ENCODE results near the gene PCID2. TPM values are rescaled to one million over a fixed set of nuclear protein-coding genes. Genes with fewer than 3 reads are reported as not detected.

Gene PCID2
- total and polyA plus RNA-seq, 2 experiments from 2014 or later: 79.6 to 107 TPM

- TF ChIP-seq, protein P1, sequence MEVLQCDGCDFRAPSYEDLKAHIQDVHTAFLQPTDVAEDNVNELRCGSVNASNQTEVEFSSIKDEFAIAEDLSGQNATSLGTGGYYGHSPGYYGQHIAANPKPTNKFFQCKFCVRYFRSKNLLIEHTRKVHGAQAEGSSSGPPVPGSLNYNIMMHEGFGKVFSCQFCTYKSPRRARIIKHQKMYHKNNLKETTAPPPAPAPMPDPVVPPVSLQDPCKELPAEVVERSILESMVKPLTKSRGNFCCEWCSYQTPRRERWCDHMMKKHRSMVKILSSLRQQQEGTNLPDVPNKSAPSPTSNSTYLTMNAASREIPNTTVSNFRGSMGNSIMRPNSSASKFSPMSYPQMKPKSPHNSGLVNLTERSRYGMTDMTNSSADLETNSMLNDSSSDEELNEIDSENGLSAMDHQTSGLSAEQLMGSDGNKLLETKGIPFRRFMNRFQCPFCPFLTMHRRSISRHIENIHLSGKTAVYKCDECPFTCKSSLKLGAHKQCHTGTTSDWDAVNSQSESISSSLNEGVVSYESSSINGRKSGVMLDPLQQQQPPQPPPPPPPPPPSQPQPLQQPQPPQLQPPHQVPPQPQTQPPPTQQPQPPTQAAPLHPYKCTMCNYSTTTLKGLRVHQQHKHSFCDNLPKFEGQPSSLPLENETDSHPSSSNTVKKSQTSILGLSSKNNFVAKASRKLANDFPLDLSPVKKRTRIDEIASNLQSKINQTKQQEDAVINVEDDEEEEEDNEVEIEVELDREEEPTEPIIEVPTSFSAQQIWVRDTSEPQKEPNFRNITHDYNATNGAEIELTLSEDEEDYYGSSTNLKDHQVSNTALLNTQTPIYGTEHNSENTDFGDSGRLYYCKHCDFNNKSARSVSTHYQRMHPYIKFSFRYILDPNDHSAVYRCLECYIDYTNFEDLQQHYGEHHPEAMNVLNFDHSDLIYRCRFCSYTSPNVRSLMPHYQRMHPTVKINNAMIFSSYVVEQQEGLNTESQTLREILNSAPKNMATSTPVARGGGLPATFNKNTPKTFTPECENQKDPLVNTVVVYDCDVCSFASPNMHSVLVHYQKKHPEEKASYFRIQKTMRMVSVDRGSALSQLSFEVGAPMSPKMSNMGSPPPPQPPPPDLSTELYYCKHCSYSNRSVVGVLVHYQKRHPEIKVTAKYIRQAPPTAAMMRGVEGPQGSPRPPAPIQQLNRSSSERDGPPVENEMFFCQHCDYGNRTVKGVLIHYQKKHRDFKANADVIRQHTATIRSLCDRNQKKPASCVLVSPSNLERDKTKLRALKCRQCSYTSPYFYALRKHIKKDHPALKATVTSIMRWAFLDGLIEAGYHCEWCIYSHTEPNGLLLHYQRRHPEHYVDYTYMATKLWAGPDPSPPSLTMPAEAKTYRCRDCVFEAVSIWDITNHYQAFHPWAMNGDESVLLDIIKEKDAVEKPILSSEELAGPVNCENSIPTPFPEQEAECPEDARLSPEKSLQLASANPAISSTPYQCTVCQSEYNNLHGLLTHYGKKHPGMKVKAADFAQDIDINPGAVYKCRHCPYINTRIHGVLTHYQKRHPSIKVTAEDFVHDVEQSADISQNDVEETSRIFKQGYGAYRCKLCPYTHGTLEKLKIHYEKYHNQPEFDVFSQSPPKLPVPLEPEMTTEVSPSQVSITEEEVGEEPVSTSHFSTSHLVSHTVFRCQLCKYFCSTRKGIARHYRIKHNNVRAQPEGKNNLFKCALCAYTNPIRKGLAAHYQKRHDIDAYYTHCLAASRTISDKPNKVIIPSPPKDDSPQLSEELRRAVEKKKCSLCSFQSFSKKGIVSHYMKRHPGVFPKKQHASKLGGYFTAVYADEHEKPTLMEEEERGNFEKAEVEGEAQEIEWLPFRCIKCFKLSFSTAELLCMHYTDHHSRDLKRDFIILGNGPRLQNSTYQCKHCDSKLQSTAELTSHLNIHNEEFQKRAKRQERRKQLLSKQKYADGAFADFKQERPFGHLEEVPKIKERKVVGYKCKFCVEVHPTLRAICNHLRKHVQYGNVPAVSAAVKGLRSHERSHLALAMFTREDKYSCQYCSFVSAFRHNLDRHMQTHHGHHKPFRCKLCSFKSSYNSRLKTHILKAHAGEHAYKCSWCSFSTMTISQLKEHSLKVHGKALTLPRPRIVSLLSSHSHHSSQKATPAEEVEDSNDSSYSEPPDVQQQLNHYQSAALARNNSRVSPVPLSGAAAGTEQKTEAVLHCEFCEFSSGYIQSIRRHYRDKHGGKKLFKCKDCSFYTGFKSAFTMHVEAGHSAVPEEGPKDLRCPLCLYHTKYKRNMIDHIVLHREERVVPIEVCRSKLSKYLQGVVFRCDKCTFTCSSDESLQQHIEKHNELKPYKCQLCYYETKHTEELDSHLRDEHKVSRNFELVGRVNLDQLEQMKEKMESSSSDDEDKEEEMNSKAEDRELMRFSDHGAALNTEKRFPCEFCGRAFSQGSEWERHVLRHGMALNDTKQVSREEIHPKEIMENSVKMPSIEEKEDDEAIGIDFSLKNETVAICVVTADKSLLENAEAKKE (CRISPR knock-in tag; IDR thresholded peaks at IDR 0.05): no peak
These were observed 31.5 kb upstream of the PCID2 start (continued) for GRCh38 chr13:113239986-113240385.

- Histone ChIP-seq H3K4me1 (ENCODE audit: insufficient read depth) (peaks cover 6% of the 10 kb centered on the region; the same call in 1 of the 2 replicates), H3K4me3 (no peak overlapping the region), H3K36me3 (ENCODE audit: insufficient read depth) (peaks cover 28% of the 10 kb centered on the region; the same call in 1 of the 2 replicates), H3K27me3 (ENCODE audit: insufficient read depth) (no peaks in the 10 kb centered on the region), H3K79me2 (replicated peaks; ENCODE audit: insufficient read depth) (no peaks in the 10 kb centered on the region), H4K20me1 (replicated peaks; ENCODE audit: insufficient read depth) (peaks cover 14% of the 10 kb centered on the region), H3F3A (replicated peaks; ENCODE audit: low read depth) (0 out of 2 replicates have a peak, but pooled peaks cover 2% of the 10 kb centered on the region), H3K4me2 (no peak overlapping the region), H3K9me2 (ENCODE audit: insufficient read depth) (no peaks in the 10 kb centered on the region), H2AFZ (no peak overlapping the region), H3K27ac (ENCODE audit: low read depth) (no peak overlapping the region)
- Mint-ChIP-seq H3K27ac (no peak overlapping the region), H3K27me3 (ENCODE audit: insufficient read depth, low read depth, poor library complexity) (no peaks in the 10 kb centered on the region), H3K4me1 (peaks cover 16% of the 10 kb centered on the region), H3K9me3 (no peaks in the 10 kb centered on the region), H3K36me3 (ENCODE audit: low read depth) (peaks cover 85% of the 10 kb centered on the region), H3K4me3 (no peak overlapping the region)
- TF ChIP-seq ZNF114 (CRISPR knock-in tag; IDR thresholded peaks at IDR 0.05) (no peak), POLR2AphosphoS5 (IDR thresholded peaks at IDR 0.05; ENCODE audit: low read depth) (no peak), JUNB (IDR thresholded peaks at IDR 0.05; ENCODE audit: unreplicated experiment) (no peak), STAT1 (IDR thresholded peaks at IDR 0.05; ENCODE audit: unreplicated experiment) (no peak), ZNF331 (CRISPR knock-in tag; IDR thresholded peaks at IDR 0.05; ENCODE audit: low read depth) (no peak), EZH2phosphoT487 (IDR thresholded peaks at IDR 0.05; ENCODE audit: unreplicated experiment) (no peak)
- TF ChIP-seq, protein P1 (CRISPR knock-in tag; IDR thresholded peaks at IDR 0.05): no peak
- DNase-seq (ENCODE audit: low spot score) (no peak), ATAC-seq (no peak)
These were observed 30.9 kb upstream of the PCID2 start for GRCh38 chr13:113239357-113239756.
